PC-9 (cell line): Measurements from ENCODE around the gene FAM114A2.

Experiments
- CTCF ChIP-seq: fragments of 200-600 bp; sonication (generic); conservative IDR thresholded peaks from 2 replicates; pipeline ENCODE4 v1.6.1; 2017; ENCODE audit warnings: mixed run types, antibody characterized with exemption, mild to moderate bottlenecking, moderate library complexity
- EZH2 ChIP-seq: fragments of 200-600 bp; sonication (generic); IDR thresholded peaks from 2 replicates; pipeline ENCODE4 v1.8.0; 2017; ENCODE audit warnings: antibody characterized with exemption, low read depth

DNA sequence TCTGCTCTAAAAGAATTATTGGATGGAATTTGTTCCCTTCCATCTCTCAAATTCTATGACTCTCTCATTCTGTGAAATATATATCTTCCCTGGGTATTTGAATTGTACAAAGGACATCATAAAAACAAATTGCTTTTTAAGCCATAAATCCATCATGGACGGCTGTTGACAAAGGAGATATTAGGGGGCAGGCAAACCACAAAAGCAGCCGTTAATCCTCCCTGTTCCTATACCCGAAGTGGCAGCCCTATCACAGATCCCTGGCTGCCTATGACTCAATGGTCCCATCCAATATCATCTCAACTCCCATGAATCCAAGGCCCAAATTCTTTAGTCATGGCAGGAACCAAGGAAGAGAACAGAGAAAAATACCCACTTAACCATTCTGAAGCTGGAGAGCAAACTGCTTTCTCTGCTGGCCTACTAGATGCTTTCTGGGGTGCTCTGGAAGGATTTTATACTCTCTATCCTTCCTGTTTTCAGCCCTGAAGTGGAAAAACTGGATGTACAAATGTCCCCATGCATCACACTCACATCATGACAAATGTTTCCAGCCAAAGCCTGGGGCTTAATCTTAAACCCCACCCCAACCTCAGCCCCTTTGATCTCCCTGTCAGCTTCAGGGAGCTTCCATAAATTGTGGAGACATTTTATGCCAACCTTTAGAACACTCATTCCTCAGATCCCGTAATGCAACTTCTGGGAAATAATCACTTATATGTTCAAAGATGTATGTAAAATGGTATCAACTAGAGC lies 59.5 kb downstream of the FAM114A2 start:
- TF ChIP-seq CTCF = no peak
- no peak for TF ChIP-seq EZH2
